Adrenal gland (tissue), 12 donors: Measurements from ENCODE around the gene MMP24. TPM values are rescaled to one million over a fixed set of nuclear protein-coding genes. Genes with fewer than 3 reads are reported as not detected.

Experiments
- DNase-seq, 7 donors: peaks; one replicate each; pipeline ENCODE4 v3.0.0-alpha.2; 2019 to 2020
- H3K27ac ChIP-seq, 5 donors: fragments of 200-600 bp; sonication (generic) in 4 of 5; 1 replicate in 3 of 5; 2 replicates in 2 of 5; pipeline versions ENCODE4 v1.5.1 to v1.8.0; 2016 to 2020; ENCODE audit warnings: mild to moderate bottlenecking in 1 of 5
- H3K27me3 ChIP-seq: fragments of 200-600 bp; 2 replicates; pipeline ENCODE4 v1.8.0; 2021
- H3K36me3 ChIP-seq, 2 donors: fragments of 200-600 bp; replicated peaks in 1 of 2; 1 replicate in 1 of 2; 2 replicates in 1 of 2; pipeline versions ENCODE4 v1.5.1 to v1.8.0; 2018 to 2022
- H3K4me1 ChIP-seq, 2 donors: fragments of 200-600 bp; replicated peaks in 1 of 2; 1 replicate in 1 of 2; 2 replicates in 1 of 2; pipeline versions ENCODE4 v1.5.1 to v1.8.0; 2018 to 2021
- H3K4me3 ChIP-seq, 4 donors: fragments of 200-600 bp; sonication (generic) in 3 of 4; one replicate each; pipeline ENCODE4 v1.5.1; 2016 to 2018
- H3K9me3 ChIP-seq, 3 donors: fragments of 200-600 bp; sonication (generic) in 1 of 3; replicated peaks in 1 of 3; 1 replicate in 2 of 3; 2 replicates in 1 of 3; pipeline versions ENCODE4 v1.5.1 to v1.8.0; 2016 to 2021
- CTCF ChIP-seq, 6 experiments: fragments of 450-650 bp in 4 of 6; fragments of 200-600 bp in 2 of 6; sonication (generic) in 1 of 6; IDR thresholded peaks; 1 replicate in 5 of 6; 2 replicates in 1 of 6; pipeline versions ENCODE4 v1.5.1 to v1.8.0; 2016 to 2021; ENCODE audit warnings: antibody characterized with exemption in 6 of 6, mild to moderate bottlenecking in 2 of 6, moderate library complexity in 1 of 6
- POLR2A ChIP-seq, 2 donors: fragments of 450-650 bp; IDR thresholded peaks; one replicate each; pipeline ENCODE4 v1.6.1; 2017; ENCODE audit warnings: antibody characterized with exemption in 2 of 2, mild to moderate bottlenecking in 2 of 2, moderate library complexity in 1 of 2
- WGBS, 4 donors: extraction: QIAGEN DNeasy Blood & Tissue Kit in 2 of 4; methylation state at CpG; one replicate each; pipeline versions ENCODE4 v1.1.5 to v1.1.7; 2013 to 2017; 5-methylcytosine and 5-hydroxymethylcytosine counted together
- intact Hi-C, 2 donors: fragments of 100-400 bp; cut with DNase I; formaldehyde crosslinking; loops; one replicate each; pipeline versions ENCODE4 v1.14.1 to v1.15.0; 2022 to 2023
- polyA plus RNA-seq, 3 donors: library from polyadenylated mRNA; stranded (reverse); fragments of 200-250 nt in 2 of 3; fragments of 350-450 nt in 1 of 3; fragmentation: Illumina TruSeq in 1 of 3; extraction: RNeasy Lipid Tissue Mini Kit (QIAGEN cat#74804) in 1 of 3; gene quantifications; one replicate each; pipeline ENCODE4 v1.2.3, GENCODE V29; 2013 to 2014
- total RNA-seq, 9 donors: library from RNA; depleted of rRNA in 4 of 9; stranded (reverse); fragments of >200 nt in 4 of 9; fragments of 120-200 nt in 1 of 9; fragmentation: NEBNext Ultra II Directional in 1 of 9; extraction: Animal tissue kit (Norgen Biotek cat#: 25700) in 1 of 9; gene quantifications; one replicate each; pipeline versions ENCODE4 v1.1.0 to v1.2.4, GENCODE V29; 2013 to 2023
- donor health status: healthy with polysubstance abuse.
- donor health status: Bipolar disorder and iron deficiency.
- donor health status: DM: yes; HTN: yes; CAD: no.
- donor health status: DM: no; HTN: no; CAD: no.
- donor health status: DM: no; HTN: no; CAD: no.
- donor health status: DM: yes; HTN: yes; CAD: no.

The MMP24 gene
- total and polyA plus RNA-seq, 12 donors, result 0.09 to 2.3 (median 1.3) TPM

- intact Hi-C loops, result loop anchor here (5.0 kb wide), 2 partner anchors 136 to 141 kb away; partner anchors contain the start of gene GDF5 (in 1 of the 2)
Observed at GRCh38 chr20:35301426-35301825, 74.9 kb downstream of the MMP24 start.

GRCh38 chr20:35302421-35303335 lies 76.2 kb downstream of the MMP24 start:
- peaks cover 10 to 20% of the 10 kb centered on the region in 2 donors for H3K4me1 ChIP-seq
- no peaks in the 10 kb centered on the region for H3K9me3 ChIP-seq
- no peak overlapping the region for H3K27ac ChIP-seq
- TF ChIP-seq POLR2A (IDR thresholded peaks at IDR 0.05) (no peak), CTCF (IDR thresholded peaks at IDR 0.05) (no peak)
- no peak overlapping the region for H3K4me3 ChIP-seq
- H3K36me3 ChIP-seq, result no peaks in the 10 kb centered on the region
- intact Hi-C loops, result loop anchor here (5.0 kb wide), 2 partner anchors 135 to 140 kb away; partner anchors contain the start of gene GDF5 (in 1 of the 2)
- no peaks in the 10 kb centered on the region for H3K27me3 ChIP-seq
- whole genome bisulfite sequencing, 4 donors, result 80 to 88% (median 84%) methylated on average over 6 of the region's 6 CpGs
- DNase-seq, result no peak

More at GRCh38 chr20:35301426-35301825, 74.9 kb downstream of the MMP24 start:
- 88 to 95% (median 93%) methylated on average over 2 of the region's 2 CpGs for WGBS, 4 donors
- TF ChIP-seq POLR2A (IDR thresholded peaks at IDR 0.05), result no peak
- no peak for TF ChIP-seq CTCF (IDR thresholded peaks at IDR 0.05)
- DNase-seq, result no peak
- Histone ChIP-seq H3K36me3 (no peaks in the 10 kb centered on the region), H3K4me3 (no peak overlapping the region), H3K4me1 (peaks cover 5 to 11% of the 10 kb centered on the region in 2 donors), H3K9me3 (no peaks in the 10 kb centered on the region), H3K27me3 (no peaks in the 10 kb centered on the region), H3K27ac (no peak overlapping the region)

GRCh38 chr20:35303382-35303734 lies 76.9 kb downstream of the MMP24 start:
- no peak for DNase-seq
- H3K36me3 ChIP-seq, result no peaks in the 10 kb centered on the region
- 66 to 75% (median 70%) methylated on average over 8 to 11 of the region's 11 CpGs for WGBS, 4 donors
- no peaks in the 10 kb centered on the region for H3K27me3 ChIP-seq
- intact Hi-C loops, result loop anchor here (5.0 kb wide), 2 partner anchors 134 to 139 kb away; partner anchors contain the start of gene GDF5 (in 1 of the 2)
- H3K27ac ChIP-seq, result no peak overlapping the region
- H3K4me1 ChIP-seq, result peaks cover 10 to 20% of the 10 kb centered on the region in 2 donors
- TF ChIP-seq POLR2A (IDR thresholded peaks at IDR 0.05) (no peak), CTCF (IDR thresholded peaks at IDR 0.05) (no peak)
- no peak overlapping the region for H3K4me3 ChIP-seq
- no peaks in the 10 kb centered on the region for H3K9me3 ChIP-seq

DNA sequence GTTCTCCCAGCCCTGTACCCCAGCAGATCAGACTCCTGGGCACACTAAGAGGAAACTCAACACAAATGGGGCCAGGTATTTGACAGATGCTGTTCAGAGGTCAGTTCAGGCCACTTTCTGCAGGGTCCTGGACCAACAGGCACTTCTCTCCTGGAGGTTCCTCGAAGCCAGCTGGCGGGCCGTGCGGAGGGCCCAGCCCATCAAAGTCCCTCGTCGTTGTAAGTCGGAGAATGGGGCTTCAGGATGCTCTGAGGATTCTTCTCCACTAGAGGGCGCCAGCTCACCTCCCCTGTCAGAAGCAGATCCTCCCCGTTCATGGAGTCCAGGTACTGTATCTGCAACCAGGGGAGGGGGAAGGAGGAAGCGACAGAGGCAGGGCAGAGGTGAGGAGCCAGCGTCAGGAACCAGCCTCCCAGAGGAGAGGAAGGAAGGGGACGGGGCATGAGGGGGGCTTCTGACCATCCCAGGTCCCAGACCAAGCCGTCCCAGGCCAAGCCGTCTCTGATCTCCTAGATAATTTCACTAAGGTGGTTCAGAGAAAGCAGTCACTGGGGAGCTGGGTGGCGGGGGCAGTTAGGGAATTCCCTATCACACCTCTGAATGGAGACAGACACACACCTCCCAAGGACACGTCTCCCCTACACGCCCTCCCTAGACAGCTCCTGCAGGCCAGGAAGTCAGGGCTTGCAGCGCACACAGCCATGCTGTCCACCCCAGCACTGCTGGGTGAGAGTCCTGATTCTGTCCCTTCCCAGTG lies 77.4 kb downstream of the MMP24 start:
- WGBS, 4 donors, result 19 to 69% (median 30%) methylated on average over 7 to 18 of the region's 18 CpGs
- Histone ChIP-seq H3K9me3 (no peaks in the 10 kb centered on the region), H3K4me3 (no peak overlapping the region), H3K36me3 (no peaks in the 10 kb centered on the region), H3K27ac (peak overlapping the region in 1 of 5 donors; percentile 59), H3K4me1 (peaks cover 10 to 20% of the 10 kb centered on the region in 2 donors), H3K27me3 (no peaks in the 10 kb centered on the region)
- peak; percentile 81 to 95 (median 87) for DNase-seq
- intact Hi-C loops, result loop anchor here (5.0 kb wide), 2 partner anchors 133 to 138 kb away; partner anchors contain the start of gene GDF5 (in 1 of the 2)
- TF ChIP-seq POLR2A (IDR thresholded peaks at IDR 0.05) (no peak), CTCF (IDR thresholded peaks at IDR 0.05) (peak; percentile 88 to 94 (median 91))
